Lung (tissue), 12 donors: ENCODE data around the gene CSTF1. TPM values are rescaled to one million over a fixed set of nuclear protein-coding genes. Genes with fewer than 3 reads are reported as not detected.
A peak's percentile ranks its signal among the peaks of the same experiment; 100 is the strongest.
"Not testable (repeated sequence)": the region's sequence is repeated elsewhere in the genome, so short reads cannot be mapped to it uniquely, and the experiment has no call there.

Experiments
- ATAC-seq: fragments of 200-7000 bp; cut with Tn5 transposase; one replicate; pipeline ENCODE4 v1.9.1; 2020; ENCODE audit warnings: moderate number of reproducible peaks; ENCODE audit not compliant: insufficient read depth, low FRiP score
- DNase-seq, 3 donors: peaks; one replicate each; pipeline ENCODE4 v3.0.0-alpha.2; 2013 to 2017
- H3K27ac ChIP-seq, 2 donors: one replicate each; pipeline ENCODE4 v1.5.1; 2013; ENCODE audit warnings: mild to moderate bottlenecking in 2 of 2, moderate library complexity in 2 of 2, control low read depth in 1 of 2, inconsistent platforms in 1 of 2, low read depth in 1 of 2, low read length in 1 of 2
- H3K27me3 ChIP-seq, 3 donors: one replicate each; pipeline ENCODE4 v1.5.1; 2013; ENCODE audit warnings: low read length in 2 of 3; ENCODE audit not compliant: control insufficient read depth in 3 of 3, insufficient read depth in 3 of 3
- H3K36me3 ChIP-seq, 4 donors: one replicate each; pipeline ENCODE4 v1.5.1; 2013; ENCODE audit warnings: low read length in 4 of 4, mild to moderate bottlenecking in 1 of 4, moderate library complexity in 1 of 4; ENCODE audit not compliant: control insufficient read depth in 4 of 4, insufficient read depth in 4 of 4
- H3K4me1 ChIP-seq, 5 donors: one replicate each; pipeline ENCODE4 v1.5.1; 2013; ENCODE audit warnings: low read length in 5 of 5, mild to moderate bottlenecking in 2 of 5, moderate library complexity in 1 of 5; ENCODE audit not compliant: control insufficient read depth in 5 of 5, insufficient read depth in 5 of 5
- H3K4me3 ChIP-seq: one replicate; pipeline ENCODE4 v1.5.1; 2013; ENCODE audit warnings: mild to moderate bottlenecking, control low read depth, moderate library complexity
- H3K9ac ChIP-seq, 2 donors: one replicate each; pipeline ENCODE4 v1.5.1; 2013; ENCODE audit warnings: low read length in 2 of 2, control low read depth in 1 of 2; ENCODE audit not compliant: insufficient read depth in 1 of 2
- H3K9me3 ChIP-seq, 4 donors: one replicate each; pipeline ENCODE4 v1.5.1; 2013; ENCODE audit warnings: low read length in 3 of 4, mild to moderate bottlenecking in 1 of 4, moderate library complexity in 1 of 4; ENCODE audit not compliant: control insufficient read depth in 4 of 4, insufficient read depth in 3 of 4
- CTCF ChIP-seq: IDR thresholded peaks from 2 replicates; pipeline ENCODE4 v1.5.1; 2012; ENCODE audit warnings: mild to moderate bottlenecking; ENCODE audit errors: control extremely low read depth, extremely low read depth
- WGBS, 2 donors: extraction: QIAGEN DNeasy Blood & Tissue Kit; methylation state at CpG; one replicate each; pipeline ENCODE4 v1.1.7; 2013; 5-methylcytosine and 5-hydroxymethylcytosine counted together
- polyA plus RNA-seq, 2 donors: library from polyadenylated mRNA; stranded (reverse); fragments of 200-250 nt; gene quantifications; one replicate each; pipeline ENCODE4 v1.2.1, GENCODE V29; 2013
- total RNA-seq, 2 donors: library from RNA; depleted of rRNA in 1 of 2; stranded (reverse); fragments of >200 nt in 1 of 2; gene quantifications; one replicate each; pipeline ENCODE4 v1.2.1, GENCODE V29; 2014 to 2021
- donor health status: control.
- donor health status: control.
- donor health status: Bipolar disorder and iron deficiency.
- donor health status: healthy.
- donor health status: DM: yes; HTN: yes; CAD: no.

Gene CSTF1
- total and polyA plus RNA-seq, 4 donors, result 6.4 to 36.1 (median 19.1) TPM

- H3K36me3 ChIP-seq, result peaks cover 0 to 14% (median 10%) of the 10 kb centered on the region in 4 donors
- H3K27me3 ChIP-seq, result no peaks in the 10 kb centered on the region
- DNase-seq (no peak), ATAC-seq (no peak)
- 87 to 91% methylated on average over 4 of the region's 4 CpGs for WGBS, 2 donors
- H3K9me3 ChIP-seq, result no peaks in the 10 kb centered on the region
- no peak overlapping the region for H3K27ac ChIP-seq
- H3K4me3 ChIP-seq, result no peak overlapping the region
- peaks cover 5 to 20% (median 11%) of the 10 kb centered on the region in 5 donors for H3K4me1 ChIP-seq
- TF ChIP-seq CTCF, result no peak
- no peak overlapping the region for H3K9ac ChIP-seq
Measured at GRCh38 chr20:56388882-56389281, 3.6 kb upstream of the CSTF1 start.

- H3K9me3 ChIP-seq, result no peaks in the 10 kb centered on the region
- 96 to 99% methylated on average over 4 of the region's 4 CpGs for WGBS, 2 donors
- TF ChIP-seq CTCF, result no peak
- H3K4me3 ChIP-seq, result no peak overlapping the region
- no peaks in the 10 kb centered on the region for H3K27me3 ChIP-seq
- ATAC-seq (no peak), DNase-seq (no peak)
- peaks cover 0 to 14% (median 8%) of the 10 kb centered on the region in 4 donors for H3K36me3 ChIP-seq
- H3K4me1 ChIP-seq, result peaks cover 5 to 20% (median 11%) of the 10 kb centered on the region in 5 donors
- H3K9ac ChIP-seq, result no peak overlapping the region
- no peak overlapping the region for H3K27ac ChIP-seq
Measured at GRCh38 chr20:56389807-56390206, 2.6 kb upstream of the CSTF1 start.

- not testable (repeated sequence) for ATAC-seq
Measured at GRCh38 chr20:56390396-56390795, 2.0 kb upstream of the CSTF1 start.

GRCh38 chr20:56391037-56391436, 1.4 kb upstream of the CSTF1 start:
- ATAC-seq, result no peak
- no peak overlapping the region for H3K27ac ChIP-seq

More at GRCh38 chr20:56390396-56390795, 2.0 kb upstream of the CSTF1 start:
- H3K27ac ChIP-seq, H3K27me3 ChIP-seq, H3K9ac ChIP-seq, H3K4me3 ChIP-seq, DNase-seq, H3K9me3 ChIP-seq: not testable (repeated sequence)
- WGBS, 2 donors, result 97% methylated on average over 9 of the region's 9 CpGs
- peaks cover 5 to 20% (median 11%) of the 10 kb centered on the region in 5 donors for H3K4me1 ChIP-seq
- H3K36me3 ChIP-seq, result peaks cover 3 to 19% (median 7%) of the 10 kb centered on the region in 4 donors

More at GRCh38 chr20:56391037-56391436, 1.4 kb upstream of the CSTF1 start:
- DNase-seq, result no peak
- Histone ChIP-seq H3K9ac (peak overlapping the region; percentile 28 to 43), H3K36me3 (peaks cover 9 to 15% (median 9%) of the 10 kb centered on the region in 4 donors), H3K4me3 (no peak overlapping the region), H3K27me3 (no peaks in the 10 kb centered on the region), H3K9me3 (no peaks in the 10 kb centered on the region), H3K4me1 (peaks cover 5 to 20% (median 11%) of the 10 kb centered on the region in 5 donors)
- TF ChIP-seq CTCF, result no peak
- WGBS, 2 donors, result 21 to 26% methylated on average over 10 of the region's 10 CpGs
